H9 (cell line): ENCODE data around the gene MAP3K7CL. TPM values are rescaled to one million over a fixed set of nuclear protein-coding genes. Genes with fewer than 3 reads are reported as not detected.

Experiments used
- DNase-seq: peaks from one replicate; pipeline ENCODE4 v3.0.0-alpha.2; 2017
- H2AFZ ChIP-seq: one replicate; pipeline ENCODE4 v1.6.1; 2013; ENCODE audit warnings: mild to moderate bottlenecking, low read length, control low read depth, moderate library complexity
- H2AK5ac ChIP-seq: 2 replicates; pipeline ENCODE4 v1.6.1; 2013; ENCODE audit warnings: low read length, control low read depth, mixed read lengths; ENCODE audit not compliant: insufficient read length
- H2BK120ac ChIP-seq: one replicate; pipeline ENCODE4 v1.6.1; 2013; ENCODE audit warnings: low read depth, mild to moderate bottlenecking, low read length, control low read depth, inconsistent platforms; ENCODE audit not compliant: poor library complexity, severe bottlenecking
- H2BK12ac ChIP-seq: 2 replicates; pipeline ENCODE4 v1.6.1; 2013; ENCODE audit warnings: low read length, control low read depth, mixed read lengths, low read depth; ENCODE audit not compliant: insufficient read length
- H2BK15ac ChIP-seq: 2 replicates; pipeline ENCODE4 v1.6.1; 2013; ENCODE audit warnings: low read depth, low read length, control low read depth
- H2BK20ac ChIP-seq: one replicate; pipeline ENCODE4 v1.6.1; 2013; ENCODE audit warnings: low read depth, mild to moderate bottlenecking, low read length, control low read depth, inconsistent platforms; ENCODE audit not compliant: poor library complexity, severe bottlenecking
- H2BK5ac ChIP-seq: 2 replicates; pipeline ENCODE4 v1.6.1; 2013; ENCODE audit warnings: low read length, control low read depth, mixed read lengths; ENCODE audit not compliant: insufficient read length
- H3K14ac ChIP-seq: 2 replicates; pipeline ENCODE4 v1.6.1; 2013; ENCODE audit warnings: low read length, control low read depth; ENCODE audit not compliant: insufficient read depth
- H3K18ac ChIP-seq: 2 replicates; pipeline ENCODE4 v1.6.1; 2013; ENCODE audit warnings: low read depth, mild to moderate bottlenecking, mixed read lengths, low read length, control low read depth; ENCODE audit not compliant: insufficient read length
- H3K23ac ChIP-seq: 2 replicates; pipeline ENCODE4 v1.6.1; 2013; ENCODE audit warnings: low read length, control low read depth, mixed read lengths, low read depth; ENCODE audit not compliant: insufficient read length
- H3K23me2 ChIP-seq: 2 replicates; pipeline ENCODE4 v1.6.1; 2013; ENCODE audit warnings: low read depth, mild to moderate bottlenecking, mixed read lengths, low read length, control low read depth; ENCODE audit not compliant: insufficient read length, poor library complexity, severe bottlenecking
- H3K27ac ChIP-seq: 2 replicates; pipeline ENCODE4 v1.5.1; 2013; ENCODE audit warnings: low read length, control low read depth, mixed read lengths, low read depth; ENCODE audit not compliant: insufficient read length
- H3K27me3 ChIP-seq: 2 replicates; pipeline ENCODE4 v1.6.1; 2013; ENCODE audit warnings: low read length, control low read depth, inconsistent platforms; ENCODE audit not compliant: insufficient read depth
- H3K4ac ChIP-seq: 2 replicates; pipeline ENCODE4 v1.6.1; 2013; ENCODE audit warnings: low read depth, mild to moderate bottlenecking, control low read depth, inconsistent platforms, low read length, moderate library complexity
- H3K4me1 ChIP-seq: 2 replicates; pipeline ENCODE4 v1.6.1; 2013; ENCODE audit warnings: low read length, control low read depth, inconsistent platforms; ENCODE audit not compliant: insufficient read depth
- H3K4me2 ChIP-seq: 2 replicates; pipeline ENCODE4 v1.6.1; 2013; ENCODE audit warnings: low read length, control low read depth, mixed read lengths; ENCODE audit not compliant: insufficient read length, insufficient read depth
- H3K56ac ChIP-seq: 2 replicates; pipeline ENCODE4 v1.6.1; 2013; ENCODE audit warnings: low read depth, mild to moderate bottlenecking, mixed read lengths, low read length, control low read depth; ENCODE audit not compliant: insufficient read length
- H3K79me1 ChIP-seq: 2 replicates; pipeline ENCODE4 v1.6.1; 2013; ENCODE audit warnings: low read depth, mild to moderate bottlenecking, moderate library complexity, low read length, control low read depth, inconsistent platforms; ENCODE audit not compliant: insufficient read depth, poor library complexity, severe bottlenecking
- H3K79me2 ChIP-seq: 2 replicates; pipeline ENCODE4 v1.6.1; 2013; ENCODE audit warnings: low read length, control low read depth, inconsistent platforms; ENCODE audit not compliant: insufficient read depth
- H3K9ac ChIP-seq: 2 replicates; pipeline ENCODE4 v1.6.1; 2013; ENCODE audit warnings: low read length, control low read depth, mixed read lengths; ENCODE audit not compliant: insufficient read length; ENCODE audit errors: extremely low read depth
- H3K9me3 ChIP-seq: one replicate; pipeline ENCODE4 v1.6.1; 2013; ENCODE audit warnings: low read depth, low read length, inconsistent platforms; ENCODE audit not compliant: control insufficient read depth
- H3T11ph ChIP-seq: one replicate; pipeline ENCODE4 v1.6.1; 2013; ENCODE audit warnings: mild to moderate bottlenecking, low read length, control low read depth, inconsistent platforms
- H4K20me1 ChIP-seq: one replicate; pipeline ENCODE4 v1.6.1; 2013; ENCODE audit not compliant: control insufficient read depth, insufficient read length, insufficient read depth
- H4K5ac ChIP-seq: 2 replicates; pipeline ENCODE4 v1.6.1; 2013; ENCODE audit warnings: low read depth, mild to moderate bottlenecking, mixed read lengths, low read length, control low read depth; ENCODE audit not compliant: insufficient read length
- H4K8ac ChIP-seq: replicated peaks from 2 replicates; pipeline ENCODE4 v1.6.1; 2013; ENCODE audit warnings: low read length, control low read depth, mixed read lengths, low read depth; ENCODE audit not compliant: insufficient read length
- H4K91ac ChIP-seq: 2 replicates; pipeline ENCODE4 v1.6.1; 2013; ENCODE audit warnings: low read depth, mild to moderate bottlenecking, moderate library complexity, mixed read lengths, low read length, control low read depth; ENCODE audit not compliant: insufficient read length
- H3K27ac Mint-ChIP-seq, 3 experiments: 2 replicates in 2 of 3; 3 replicates in 1 of 3; pipeline ENCODE4 v1.8.0; 2020 to 2021; ENCODE audit warnings: mixed read lengths in 3 of 3, mild to moderate bottlenecking in 1 of 3, moderate library complexity in 1 of 3
- H3K27me3 Mint-ChIP-seq: 2 replicates; pipeline ENCODE4 v1.8.0; 2021; ENCODE audit warnings: low read depth, mild to moderate bottlenecking, moderate library complexity, mixed read lengths
- H3K36me3 Mint-ChIP-seq, 3 experiments: 2 replicates in 2 of 3; 3 replicates in 1 of 3; pipeline ENCODE4 v1.8.0; 2020 to 2021; ENCODE audit warnings: low read depth in 3 of 3, mixed read lengths in 3 of 3; ENCODE audit not compliant: insufficient read depth in 1 of 3
- H3K4me1 Mint-ChIP-seq, 2 experiments: 2 replicates each; pipeline ENCODE4 v1.8.0; 2020; ENCODE audit warnings: mixed read lengths in 2 of 2
- H3K4me3 Mint-ChIP-seq, 2 experiments: 2 replicates in 1 of 2; 3 replicates in 1 of 2; pipeline ENCODE4 v1.8.0; 2020 to 2021; ENCODE audit warnings: mild to moderate bottlenecking in 2 of 2, mixed read lengths in 2 of 2, moderate library complexity in 1 of 2
- H3K9me3 Mint-ChIP-seq, 2 experiments: 2 replicates in 1 of 2; 3 replicates in 1 of 2; pipeline ENCODE4 v1.8.0; 2020; ENCODE audit warnings: mild to moderate bottlenecking in 2 of 2, mixed read lengths in 2 of 2, moderate library complexity in 1 of 2
- WGBS: extraction: QIAGEN DNeasy Blood & Tissue Kit; methylation state at CpG from one replicate; pipeline ENCODE4 v1.1.7; 2013; ENCODE audit warnings: missing lambda C conversion rate, low lambda C conversion rate, mixed read lengths; ENCODE audit not compliant: insufficient read length; ENCODE audit errors: extremely low coverage; 5-methylcytosine and 5-hydroxymethylcytosine counted together
- total RNA-seq: library from RNA; stranded (reverse); gene quantifications from 2 replicates; pipeline ENCODE4 v1.2.1, GENCODE V29; 2021
- TF ChIP-seq, protein P1 (sequence below): fragments of 200-600 bp; sonication (generic); conservative IDR thresholded peaks from 3 replicates; pipeline ENCODE4 v1.8.0; 2021; ENCODE audit warnings: antibody characterized with exemption, mild to moderate bottlenecking

MAP3K7CL gene
- total RNA-seq, 1 experiment from 2014 or later, result not detected

DNA sequence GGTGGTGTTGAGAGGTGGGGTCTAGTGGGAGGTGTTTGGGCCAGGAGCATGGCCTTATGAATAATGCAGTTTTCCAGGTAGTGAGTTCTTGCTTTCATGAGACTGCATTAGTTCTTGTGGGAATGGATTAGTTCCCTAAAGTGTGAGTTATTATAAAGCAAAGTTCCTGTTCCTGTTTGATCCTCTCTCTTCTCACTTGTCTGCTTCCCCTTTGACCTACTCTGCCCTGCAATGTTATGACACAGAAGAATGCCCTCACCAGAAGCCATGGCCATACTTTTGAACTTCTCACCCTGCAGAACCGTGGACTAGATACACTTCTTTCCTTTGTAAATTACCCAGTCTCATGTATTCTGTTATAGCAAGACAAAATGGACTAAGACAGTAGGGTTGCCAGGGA, 53.6 kb downstream of the MAP3K7CL start:
- no peak overlapping the region for H3K56ac ChIP-seq
- H2BK5ac ChIP-seq, result no peak overlapping the region
- Mint-ChIP-seq H3K4me1 (peaks cover 8 to 15% of the 10 kb centered on the region in 2 experiments), H3K4me3 (no peak overlapping the region), H3K36me3 (no peaks in the 10 kb centered on the region), H3K27ac (no peak overlapping the region), H3K27me3 (no peaks in the 10 kb centered on the region), H3K9me3 (no peaks in the 10 kb centered on the region; a peak in 1 of 5 replicates)
- H3K4me2 ChIP-seq, result no peak overlapping the region
- no peaks in the 10 kb centered on the region for H3K23me2 ChIP-seq
- no peak overlapping the region for H3K18ac ChIP-seq
- H4K8ac ChIP-seq, result no peak overlapping the region
- WGBS, result no CpG with 5 or more reads among the region's 1 CpG
- H2BK120ac ChIP-seq, result no peak overlapping the region
- H3K79me1 ChIP-seq, result no peaks in the 10 kb centered on the region
- no peak overlapping the region for H2AK5ac ChIP-seq
- no peak overlapping the region for H4K5ac ChIP-seq
- H2BK15ac ChIP-seq, result no peak overlapping the region
- TF ChIP-seq, protein P1, sequence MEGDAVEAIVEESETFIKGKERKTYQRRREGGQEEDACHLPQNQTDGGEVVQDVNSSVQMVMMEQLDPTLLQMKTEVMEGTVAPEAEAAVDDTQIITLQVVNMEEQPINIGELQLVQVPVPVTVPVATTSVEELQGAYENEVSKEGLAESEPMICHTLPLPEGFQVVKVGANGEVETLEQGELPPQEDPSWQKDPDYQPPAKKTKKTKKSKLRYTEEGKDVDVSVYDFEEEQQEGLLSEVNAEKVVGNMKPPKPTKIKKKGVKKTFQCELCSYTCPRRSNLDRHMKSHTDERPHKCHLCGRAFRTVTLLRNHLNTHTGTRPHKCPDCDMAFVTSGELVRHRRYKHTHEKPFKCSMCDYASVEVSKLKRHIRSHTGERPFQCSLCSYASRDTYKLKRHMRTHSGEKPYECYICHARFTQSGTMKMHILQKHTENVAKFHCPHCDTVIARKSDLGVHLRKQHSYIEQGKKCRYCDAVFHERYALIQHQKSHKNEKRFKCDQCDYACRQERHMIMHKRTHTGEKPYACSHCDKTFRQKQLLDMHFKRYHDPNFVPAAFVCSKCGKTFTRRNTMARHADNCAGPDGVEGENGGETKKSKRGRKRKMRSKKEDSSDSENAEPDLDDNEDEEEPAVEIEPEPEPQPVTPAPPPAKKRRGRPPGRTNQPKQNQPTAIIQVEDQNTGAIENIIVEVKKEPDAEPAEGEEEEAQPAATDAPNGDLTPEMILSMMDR, result no peak
- H2BK12ac ChIP-seq, result no peak overlapping the region
- H3T11ph ChIP-seq, result no peak overlapping the region
- H3K23ac ChIP-seq, result no peak overlapping the region
- H2BK20ac ChIP-seq, result no peak overlapping the region
- H2AFZ ChIP-seq, result no peak overlapping the region
- H3K4me1 ChIP-seq, result no peaks in the 10 kb centered on the region
- no peaks in the 10 kb centered on the region for H4K20me1 ChIP-seq
- H3K9ac ChIP-seq, result no peak overlapping the region
- H3K14ac ChIP-seq, result no peak overlapping the region
- H3K27ac ChIP-seq, result no peak overlapping the region
- no peaks in the 10 kb centered on the region for H3K9me3 ChIP-seq
- no peak overlapping the region for H3K4ac ChIP-seq
- no peaks in the 10 kb centered on the region for H3K27me3 ChIP-seq
- no peak for DNase-seq
- no peak overlapping the region for H4K91ac ChIP-seq
- no peaks in the 10 kb centered on the region for H3K79me2 ChIP-seq
